Peyer's patch (tissue), 4 donors: Measurements from ENCODE around the gene ASCC1. TPM values are rescaled to one million over a fixed set of nuclear protein-coding genes. Genes with fewer than 3 reads are reported as not detected.

ENCODE experiments used
- DNase-seq, 3 donors: peaks; one replicate each; pipeline ENCODE4 v3.0.0-alpha.2; 2017 to 2019
- H3K27ac ChIP-seq, 4 donors: fragments of 200-600 bp; sonication (generic); one replicate each; pipeline ENCODE4 v1.5.1; 2016 to 2019
- H3K27me3 ChIP-seq, 2 donors: fragments of 200-600 bp; sonication (generic); one replicate each; pipeline ENCODE4 v1.5.1; 2019
- H3K36me3 ChIP-seq, 3 donors: fragments of 200-600 bp; sonication (generic); one replicate each; pipeline ENCODE4 v1.5.1; 2016 to 2019
- H3K4me1 ChIP-seq, 4 donors: fragments of 200-600 bp; sonication (generic); one replicate each; pipeline ENCODE4 v1.5.1; 2016 to 2019
- H3K4me3 ChIP-seq, 4 donors: fragments of 200-600 bp; sonication (generic); 1 replicate in 3 of 4; 2 replicates in 1 of 4; pipeline ENCODE4 v1.5.1; 2016 to 2019; ENCODE audit warnings: mild to moderate bottlenecking in 1 of 4
- H3K9me3 ChIP-seq, 4 donors: fragments of 200-600 bp; sonication (generic); one replicate each; pipeline ENCODE4 v1.5.1; 2016 to 2019; ENCODE audit warnings: mild to moderate bottlenecking in 1 of 4
- POLR2A ChIP-seq, 2 donors: fragments of 450-650 bp; IDR thresholded peaks; one replicate each; pipeline ENCODE4 v1.5.1; 2017; ENCODE audit warnings: antibody characterized with exemption in 2 of 2, mild to moderate bottlenecking in 2 of 2, moderate library complexity in 2 of 2
- total RNA-seq, 4 donors: library from RNA; depleted of rRNA; stranded (reverse); fragments of >200 nt; gene quantifications; one replicate each; pipeline ENCODE4 v1.1.0, GENCODE V29; 2016
- TF ChIP-seq, protein P1 (sequence below), 6 experiments: fragments of 450-650 bp in 4 of 6; fragments of 200-600 bp in 2 of 6; sonication (generic) in 1 of 6; IDR thresholded peaks; one replicate each; pipeline ENCODE4 v1.5.1; 2017 to 2019; ENCODE audit warnings: antibody characterized with exemption in 6 of 6, mild to moderate bottlenecking in 3 of 6, moderate library complexity in 1 of 6

ASCC1 gene
- total RNA-seq, 4 donors from 2014 or later = 9.7 to 48.7 (median 21.5) TPM

DNA sequence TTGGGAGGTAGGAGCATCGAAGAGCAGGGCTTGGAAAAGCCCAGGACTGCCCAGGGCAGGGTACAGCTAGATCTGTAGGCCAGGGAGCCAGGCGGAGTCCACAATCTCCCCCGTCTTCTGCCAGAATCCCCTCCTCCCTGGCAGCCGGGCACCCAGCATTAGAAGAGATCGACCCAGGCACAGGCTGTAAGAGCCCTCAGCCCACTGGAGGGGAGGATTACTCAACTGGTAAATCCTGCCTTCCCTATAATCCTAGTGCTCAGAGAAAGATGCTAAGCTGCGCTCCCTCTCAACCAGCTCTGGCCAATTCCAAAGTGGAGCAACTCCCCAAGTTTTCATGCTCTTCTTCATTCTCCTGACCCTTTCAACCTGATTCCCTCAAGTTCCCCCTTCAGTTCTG, 130.9 kb downstream of the ASCC1 start:
- peaks cover 7 to 29% (median 19%) of the 10 kb centered on the region in 4 donors for H3K4me1 ChIP-seq

DNA sequence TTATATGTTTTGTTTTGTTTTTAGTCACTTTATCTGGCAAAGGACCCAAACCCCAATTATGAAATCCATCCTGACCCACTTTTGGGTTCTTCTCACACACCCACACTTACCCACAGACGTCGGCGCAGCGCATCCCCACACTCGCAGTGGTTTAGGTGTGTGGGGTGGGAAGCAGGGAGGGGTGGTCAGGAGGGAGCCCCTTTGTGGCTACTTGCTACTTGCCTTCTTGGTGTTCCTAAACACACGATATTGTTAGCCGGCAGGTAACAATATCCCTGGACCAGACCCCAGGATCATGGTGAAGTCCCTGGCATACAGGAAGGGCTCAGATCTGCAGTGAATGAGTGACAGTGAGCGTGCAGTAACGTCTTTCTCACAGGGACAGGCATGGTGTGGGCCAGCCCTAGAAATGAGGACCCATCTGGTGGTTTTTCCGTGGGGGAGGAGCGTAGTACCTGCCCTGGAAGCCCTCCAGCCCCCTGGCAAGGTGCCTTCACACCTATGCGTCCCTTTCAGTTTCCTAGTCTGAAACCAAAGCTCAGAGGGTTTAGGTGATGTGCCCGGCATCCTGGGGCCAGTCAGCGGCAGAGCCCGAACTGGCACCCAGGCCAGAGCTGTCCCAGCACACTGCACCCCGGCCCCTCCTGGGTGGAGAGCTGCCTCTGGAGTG, 132.2 kb downstream of the ASCC1 start:
- peak overlapping the region in 2 of 4 donors; percentile 19 to 49 for H3K27ac ChIP-seq
- H3K27me3 ChIP-seq = peaks cover 0 to 22% of the 10 kb centered on the region in 2 donors
- peak overlapping the region in 1 of 4 donors; percentile 30 for H3K4me3 ChIP-seq
- no peaks in the 10 kb centered on the region for H3K9me3 ChIP-seq
- no peak for TF ChIP-seq POLR2A (IDR thresholded peaks at IDR 0.05)
- TF ChIP-seq, protein P1, sequence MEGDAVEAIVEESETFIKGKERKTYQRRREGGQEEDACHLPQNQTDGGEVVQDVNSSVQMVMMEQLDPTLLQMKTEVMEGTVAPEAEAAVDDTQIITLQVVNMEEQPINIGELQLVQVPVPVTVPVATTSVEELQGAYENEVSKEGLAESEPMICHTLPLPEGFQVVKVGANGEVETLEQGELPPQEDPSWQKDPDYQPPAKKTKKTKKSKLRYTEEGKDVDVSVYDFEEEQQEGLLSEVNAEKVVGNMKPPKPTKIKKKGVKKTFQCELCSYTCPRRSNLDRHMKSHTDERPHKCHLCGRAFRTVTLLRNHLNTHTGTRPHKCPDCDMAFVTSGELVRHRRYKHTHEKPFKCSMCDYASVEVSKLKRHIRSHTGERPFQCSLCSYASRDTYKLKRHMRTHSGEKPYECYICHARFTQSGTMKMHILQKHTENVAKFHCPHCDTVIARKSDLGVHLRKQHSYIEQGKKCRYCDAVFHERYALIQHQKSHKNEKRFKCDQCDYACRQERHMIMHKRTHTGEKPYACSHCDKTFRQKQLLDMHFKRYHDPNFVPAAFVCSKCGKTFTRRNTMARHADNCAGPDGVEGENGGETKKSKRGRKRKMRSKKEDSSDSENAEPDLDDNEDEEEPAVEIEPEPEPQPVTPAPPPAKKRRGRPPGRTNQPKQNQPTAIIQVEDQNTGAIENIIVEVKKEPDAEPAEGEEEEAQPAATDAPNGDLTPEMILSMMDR (IDR thresholded peaks at IDR 0.05) = no peak
- H3K36me3 ChIP-seq = no peaks in the 10 kb centered on the region
- peak in 1 of 3 donors; percentile 51 for DNase-seq
- H3K4me1 ChIP-seq = peaks cover 7 to 30% (median 15%) of the 10 kb centered on the region in 4 donors

More for the DNA sequence above, 130.9 kb downstream of the ASCC1 start:
- TF ChIP-seq, protein P1 (IDR thresholded peaks at IDR 0.05) = no peak
- TF ChIP-seq POLR2A (IDR thresholded peaks at IDR 0.05) = no peak
- Histone ChIP-seq H3K27me3 (peaks cover 0 to 22% of the 10 kb centered on the region in 2 donors), H3K27ac (peak overlapping the region in 1 of 4 donors; percentile 98), H3K4me3 (no peak overlapping the region), H3K36me3 (no peaks in the 10 kb centered on the region), H3K9me3 (no peaks in the 10 kb centered on the region)
- peak in 1 of 3 donors; percentile 38 for DNase-seq

DNA sequence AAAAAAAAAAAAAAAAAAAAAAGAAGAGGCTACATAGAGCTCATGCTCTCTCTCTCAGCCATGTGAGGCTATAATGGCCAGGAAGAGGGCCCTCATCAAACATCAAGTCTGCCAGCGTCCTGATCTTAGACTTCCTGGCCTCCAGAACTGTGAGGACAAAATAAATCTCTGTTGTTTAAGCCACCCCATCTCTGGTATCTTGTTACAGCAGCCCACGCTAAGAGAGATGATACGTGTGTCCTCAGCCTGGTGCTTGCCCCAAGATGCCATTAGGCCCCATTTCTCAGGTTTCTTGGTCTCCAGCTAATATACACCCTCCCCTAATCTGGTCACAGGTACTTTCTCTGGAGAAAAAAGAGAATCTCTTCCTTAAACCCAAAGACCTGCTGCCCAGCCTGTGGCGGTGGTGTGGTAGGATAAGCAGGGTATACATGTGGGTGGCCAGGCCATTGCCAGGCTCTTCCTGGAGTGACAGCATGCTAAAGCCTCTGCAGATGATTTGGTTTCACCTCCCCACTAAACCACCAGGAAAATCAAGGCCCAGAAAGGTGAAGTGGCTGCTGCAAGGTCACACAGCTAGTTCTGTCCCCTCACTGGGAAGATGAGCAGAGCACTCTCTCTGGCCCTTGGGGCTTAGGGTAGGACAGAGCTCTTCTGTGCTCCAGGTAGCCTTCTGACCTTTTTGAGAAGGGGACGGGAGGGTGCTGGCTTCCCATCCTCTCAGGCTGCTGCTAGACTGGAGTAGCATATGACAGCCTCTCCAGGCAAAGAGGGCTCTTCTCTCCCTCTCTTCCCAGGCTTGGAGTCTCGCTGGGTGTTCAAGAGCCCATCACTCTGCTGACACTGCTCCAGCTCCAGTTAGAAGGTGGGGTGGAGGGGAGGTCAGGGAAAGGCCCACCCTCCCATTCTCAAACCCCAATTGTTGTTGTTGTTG, 133.0 kb downstream of the ASCC1 start:
- H3K9me3 ChIP-seq = no peaks in the 10 kb centered on the region
- no peak overlapping the region for H3K4me3 ChIP-seq
- H3K27ac ChIP-seq = peak overlapping the region in 2 of 4 donors; percentile 0 to 49
- H3K36me3 ChIP-seq = no peaks in the 10 kb centered on the region
- peaks cover 0 to 18% of the 10 kb centered on the region in 2 donors for H3K27me3 ChIP-seq
- peaks cover 5 to 25% (median 13%) of the 10 kb centered on the region in 4 donors for H3K4me1 ChIP-seq
- TF ChIP-seq, protein P1 (IDR thresholded peaks at IDR 0.05) = no peak
- no peak for TF ChIP-seq POLR2A (IDR thresholded peaks at IDR 0.05)
- peak in 1 of 3 donors; percentile 31 for DNase-seq

DNA sequence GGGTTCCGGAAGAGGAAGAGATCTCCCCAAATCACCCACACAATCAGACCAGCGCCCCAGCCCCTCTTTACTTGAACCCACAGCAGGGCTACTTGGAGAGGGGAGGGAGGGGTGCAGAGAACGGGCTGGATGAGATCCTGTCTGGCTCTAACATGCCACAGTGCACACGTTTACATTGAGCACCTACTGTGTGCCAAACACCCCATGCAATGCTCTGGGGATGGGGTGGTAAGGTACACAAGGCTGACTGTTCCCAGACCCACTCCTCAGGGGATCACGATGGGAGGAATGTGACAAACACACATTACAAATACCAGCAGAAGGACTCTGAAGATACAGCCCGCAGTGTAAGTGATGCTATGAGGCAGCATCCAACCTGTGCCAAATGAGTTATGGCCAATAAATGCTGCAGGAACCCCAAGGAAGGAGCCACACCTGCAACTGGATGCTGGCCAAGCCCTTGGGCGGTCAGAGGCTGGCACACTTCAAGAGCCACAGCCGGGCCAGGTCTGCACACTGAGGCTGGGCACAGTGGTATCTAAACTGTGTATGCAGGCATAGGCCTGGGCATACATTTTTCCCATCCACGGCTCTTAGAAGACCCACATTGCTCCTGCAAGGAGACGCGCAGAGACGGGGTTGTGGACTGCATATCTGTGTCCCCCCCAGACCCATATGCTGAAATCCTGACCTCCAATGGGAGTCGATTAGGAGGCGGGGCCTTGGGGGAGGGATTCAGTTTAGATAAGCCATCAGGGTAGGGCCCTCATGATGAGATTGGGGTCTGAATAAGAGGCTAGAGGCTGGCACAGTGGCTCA, 134.1 kb downstream of the ASCC1 start:
- no peak for TF ChIP-seq POLR2A (IDR thresholded peaks at IDR 0.05)
- TF ChIP-seq, protein P1 (IDR thresholded peaks at IDR 0.05) = no peak
- DNase-seq = peak in 1 of 3 donors; percentile 51
- no peaks in the 10 kb centered on the region for H3K9me3 ChIP-seq
- H3K27ac ChIP-seq = no peak overlapping the region
- no peaks in the 10 kb centered on the region for H3K36me3 ChIP-seq
- H3K4me1 ChIP-seq = peaks cover 0 to 25% (median 8%) of the 10 kb centered on the region in 4 donors
- no peak overlapping the region for H3K4me3 ChIP-seq
- H3K27me3 ChIP-seq = peaks cover 0 to 7% of the 10 kb centered on the region in 2 donors

DNA sequence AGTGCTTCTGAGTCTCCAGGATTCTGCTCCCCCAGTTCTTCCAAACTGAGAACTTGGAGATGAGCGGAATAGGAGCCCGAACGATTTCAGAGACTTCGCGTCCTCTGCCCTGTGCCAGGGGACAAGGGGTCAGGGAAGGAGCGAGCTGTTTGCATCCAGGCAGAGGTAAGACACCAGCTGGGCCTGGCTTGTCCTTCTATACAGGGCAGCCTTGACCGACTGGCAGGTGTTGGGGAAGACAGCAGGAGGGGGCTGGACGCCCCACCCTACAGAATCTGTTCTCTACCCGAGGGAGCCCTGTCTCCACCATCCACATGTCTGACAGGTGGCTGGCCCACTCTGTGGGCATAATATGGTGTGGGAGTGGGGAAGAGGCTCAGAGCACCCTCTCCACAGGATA, 134.9 kb downstream of the ASCC1 start:
- Histone ChIP-seq H3K27ac (peak overlapping the region in 1 of 4 donors; percentile 15), H3K36me3 (no peaks in the 10 kb centered on the region), H3K4me3 (no peak overlapping the region), H3K9me3 (no peaks in the 10 kb centered on the region), H3K4me1 (peaks cover 0 to 21% (median 5%) of the 10 kb centered on the region in 4 donors), H3K27me3 (no peaks in the 10 kb centered on the region)
- TF ChIP-seq, protein P1 (IDR thresholded peaks at IDR 0.05) = no peak
- no peak for TF ChIP-seq POLR2A (IDR thresholded peaks at IDR 0.05)
- DNase-seq = peak in 1 of 3 donors; percentile 29
